CD4-positive, alpha-beta T cell treated with Interleukin-4 for 1 hour (primary cell): ENCODE data around the gene DEAF1.
"Not testable (repeated sequence)": the region's sequence is repeated elsewhere in the genome, so short reads cannot be mapped to it uniquely, and the experiment has no call there.

ENCODE experiments used
- DNase-seq, 2 donors: peaks; one replicate each; pipeline ENCODE4 v3.0.0-alpha.2; 2020 to 2022

The DEAF1 gene

DNA sequence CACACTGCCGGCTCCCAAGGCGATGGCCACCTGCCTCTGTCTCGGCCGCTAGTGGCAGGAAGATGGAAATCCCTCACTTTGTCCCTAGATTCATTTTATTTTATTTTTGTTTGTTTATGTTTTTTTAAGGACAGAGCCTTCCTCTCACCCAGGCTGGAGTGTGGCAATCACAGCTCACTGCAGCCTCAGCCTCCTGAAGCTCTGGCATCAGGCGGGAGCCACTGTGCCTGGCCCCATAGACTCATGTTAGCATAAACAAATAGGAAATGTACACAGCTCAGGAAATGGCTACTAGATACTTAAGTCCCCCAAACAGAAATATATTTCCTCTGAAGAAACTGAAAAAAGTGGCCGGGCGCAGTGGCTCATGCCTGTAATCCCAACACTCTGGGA is 4.1 kb upstream of the DEAF1 start:
- no peak for DNase-seq

DNA sequence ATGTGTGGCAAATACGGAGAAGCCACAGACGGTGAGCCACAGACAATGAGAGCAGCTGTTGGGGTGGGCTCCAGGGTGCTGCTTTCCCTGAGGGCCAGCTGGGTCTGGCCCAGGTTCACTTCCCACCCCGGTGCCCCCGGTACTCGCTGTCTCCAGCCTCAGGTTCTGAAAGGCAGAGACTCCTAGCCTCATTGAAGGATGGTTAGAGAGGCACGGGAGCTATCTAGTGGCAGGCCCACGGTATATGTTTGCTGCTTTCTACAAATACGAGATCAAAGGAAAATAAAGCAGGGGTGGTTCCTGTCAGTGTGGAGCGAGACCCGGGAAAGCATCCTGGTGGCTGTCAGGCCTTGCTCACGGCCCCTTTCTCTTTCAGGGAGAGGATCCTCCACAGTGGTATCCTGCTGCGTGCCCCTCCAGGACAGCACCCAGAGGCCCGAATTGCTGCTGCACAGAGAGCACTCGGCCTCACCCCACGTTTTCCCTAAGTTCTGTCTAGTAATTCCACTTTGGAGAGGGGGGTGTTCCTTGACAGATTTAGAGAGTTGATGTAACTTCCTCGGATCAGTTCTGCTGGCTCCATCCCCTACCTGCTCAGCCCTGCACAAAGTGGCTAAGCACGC is 3.6 kb upstream of the DEAF1 start:
- DNase-seq: no peak

DNA sequence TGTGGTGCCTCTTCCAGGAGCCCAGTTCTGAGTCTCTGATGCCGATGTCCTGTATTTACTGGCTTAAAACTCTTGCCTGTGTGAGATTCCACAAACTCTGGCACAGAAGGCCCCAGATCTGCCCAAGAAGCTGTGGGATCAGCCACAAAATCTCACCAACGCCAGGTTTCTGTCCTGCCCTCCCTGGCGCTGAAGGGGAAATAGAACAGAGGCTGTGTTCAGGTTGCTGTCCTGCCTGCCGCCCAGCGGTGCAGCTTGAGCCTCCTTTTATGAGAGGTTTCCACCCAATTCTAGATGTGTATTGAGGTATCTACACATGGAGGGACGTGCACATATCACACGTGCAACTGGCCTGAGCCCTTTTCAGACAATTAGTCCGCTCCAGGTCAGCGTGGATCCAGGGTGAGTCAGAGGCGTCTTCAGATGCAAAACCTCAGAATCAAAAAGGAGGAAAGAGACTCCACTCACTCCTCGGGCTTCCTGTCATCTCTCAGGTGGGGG is 2.8 kb upstream of the DEAF1 start:
- DNase-seq: no peak

DNA sequence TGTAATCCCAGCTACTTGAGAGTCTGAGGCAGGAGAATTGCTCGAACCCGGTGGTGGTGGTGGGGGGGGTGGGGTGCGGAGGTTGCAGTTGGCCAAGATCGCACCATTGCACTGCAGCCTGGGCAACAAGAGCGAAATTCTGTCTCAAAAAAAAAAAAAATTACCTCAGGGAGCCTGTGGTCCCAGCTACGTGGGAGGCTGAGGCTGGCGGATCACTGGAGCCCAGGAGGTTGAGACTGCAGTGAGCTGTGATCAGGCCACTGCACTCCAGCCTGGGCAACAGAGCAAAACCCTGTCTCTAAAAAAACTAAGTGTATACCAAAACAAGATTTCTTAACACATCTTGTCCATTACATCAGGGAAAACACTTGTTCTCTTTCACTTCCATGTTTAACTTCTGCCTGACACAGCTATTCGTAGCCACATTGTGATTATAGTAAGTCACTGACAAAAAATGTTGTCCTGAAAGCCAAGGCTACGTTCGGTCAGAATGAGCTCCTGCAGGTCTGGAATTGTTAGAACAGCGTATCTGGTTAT is 2.0 kb upstream of the DEAF1 start:
- DNase-seq: no peak

DNA sequence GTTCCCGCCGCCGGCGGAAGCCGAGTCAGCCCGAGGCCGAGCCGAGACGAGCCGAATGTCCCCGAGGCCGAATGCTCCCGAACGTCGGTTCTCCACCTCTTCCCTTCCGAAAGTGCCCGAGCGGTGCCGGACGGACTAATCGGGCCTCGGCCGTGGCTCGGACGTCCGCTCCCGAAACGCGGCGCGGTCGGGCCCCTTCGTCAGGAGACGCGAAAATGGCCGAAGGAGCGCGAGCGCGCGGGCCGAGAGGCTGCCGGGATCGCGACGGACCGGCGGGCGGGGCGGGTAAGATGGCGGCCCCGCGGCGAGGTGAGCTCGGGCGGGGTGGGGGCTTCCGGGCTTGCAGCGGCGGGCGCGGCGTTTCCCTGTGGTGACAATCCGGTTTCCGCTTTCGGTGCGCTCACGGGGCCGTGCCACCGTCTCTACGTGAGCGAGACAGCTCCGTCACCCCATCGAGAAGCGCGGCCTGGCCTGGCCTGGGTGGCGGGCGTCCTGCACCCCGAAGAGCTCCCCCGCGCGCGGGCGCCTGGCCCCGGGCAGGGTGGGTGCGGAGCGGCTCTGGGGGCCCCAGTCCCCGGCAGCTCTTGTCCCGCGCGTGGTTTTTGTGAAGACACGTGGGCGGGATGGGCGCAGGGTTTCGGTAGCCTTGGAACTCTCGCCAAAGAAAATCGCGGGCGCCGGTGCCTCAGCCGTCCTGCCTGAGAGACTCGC is 671 bp upstream of the DEAF1 start, which contains the start of gene TMEM80:
TSS of gene TMEM80 (plus strand) at position 279 of the 711 bp plus-strand sequence. CDS start at position 291, 12 bp downstream.
- DNase-seq: peak; percentile 98

DNA sequence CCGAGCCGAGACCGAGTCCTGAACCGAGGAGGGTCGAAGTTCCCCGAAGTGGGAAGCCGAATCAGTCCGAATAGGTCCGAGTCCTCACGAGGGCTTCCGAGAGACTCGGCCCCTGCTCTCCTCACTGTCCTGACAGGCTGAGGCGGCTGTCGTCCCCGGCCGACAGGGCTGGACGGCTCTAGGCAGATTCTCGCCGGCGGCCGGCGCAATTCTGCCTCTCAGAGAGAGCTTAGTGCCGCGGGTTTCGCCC is 191 bp upstream of the DEAF1 start:
- DNase-seq: no peak

DNA sequence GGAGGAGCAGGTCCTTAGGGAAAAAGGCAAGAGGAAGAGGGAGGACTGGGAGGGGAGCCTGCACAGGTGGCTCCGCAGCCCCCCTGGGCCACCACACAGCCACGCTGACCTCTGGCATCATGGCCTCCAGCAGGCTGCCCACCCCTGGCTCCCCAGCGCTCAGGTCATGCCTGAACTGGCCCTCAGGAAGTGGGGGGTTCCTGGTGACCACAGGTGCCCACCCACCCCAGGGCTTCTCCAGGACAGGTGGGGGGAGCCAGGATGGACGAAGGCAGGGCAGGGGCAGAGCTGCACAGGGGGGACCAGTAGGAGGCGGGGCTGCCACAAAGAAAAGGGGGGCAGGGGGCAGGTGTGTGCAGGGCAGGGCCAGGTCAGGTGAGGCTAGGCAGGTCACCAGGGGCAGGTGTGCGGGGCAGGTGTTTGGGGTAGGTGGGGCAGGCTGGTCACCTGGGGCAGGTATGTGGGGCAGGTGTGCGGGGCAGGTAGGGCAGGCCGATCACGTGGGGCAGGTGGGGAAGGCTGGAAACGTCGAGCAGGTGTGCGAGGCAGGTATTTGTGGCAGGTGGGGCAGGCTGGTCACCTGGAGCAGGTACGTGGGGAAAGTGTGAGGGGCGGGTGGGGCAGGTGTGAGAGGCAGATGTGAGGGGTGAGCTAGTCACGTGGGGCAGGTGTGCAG is 997 bp downstream of the DEAF1 start:
- no peak for DNase-seq

DNA sequence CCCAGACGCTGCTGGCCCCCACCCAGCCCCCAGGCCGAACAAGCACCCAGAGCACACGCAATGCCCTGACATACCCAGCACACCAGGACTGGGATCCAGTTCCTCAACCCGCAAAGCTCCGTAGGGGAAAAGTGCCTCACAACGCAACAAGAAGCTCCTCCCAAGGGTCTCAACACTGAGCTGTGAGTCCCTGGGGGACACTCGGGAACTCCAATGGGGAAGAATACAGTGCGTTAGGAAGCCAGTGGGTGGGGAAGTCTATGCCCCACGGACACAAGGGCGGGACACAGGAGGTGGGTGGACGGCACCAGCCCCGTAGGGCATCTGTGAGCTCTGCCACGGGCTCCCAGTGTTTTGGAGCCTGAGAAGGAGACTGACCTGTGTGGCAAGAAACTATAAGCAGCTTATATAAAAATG is 1.6 kb downstream of the DEAF1 start:
- no peak for DNase-seq

DNA sequence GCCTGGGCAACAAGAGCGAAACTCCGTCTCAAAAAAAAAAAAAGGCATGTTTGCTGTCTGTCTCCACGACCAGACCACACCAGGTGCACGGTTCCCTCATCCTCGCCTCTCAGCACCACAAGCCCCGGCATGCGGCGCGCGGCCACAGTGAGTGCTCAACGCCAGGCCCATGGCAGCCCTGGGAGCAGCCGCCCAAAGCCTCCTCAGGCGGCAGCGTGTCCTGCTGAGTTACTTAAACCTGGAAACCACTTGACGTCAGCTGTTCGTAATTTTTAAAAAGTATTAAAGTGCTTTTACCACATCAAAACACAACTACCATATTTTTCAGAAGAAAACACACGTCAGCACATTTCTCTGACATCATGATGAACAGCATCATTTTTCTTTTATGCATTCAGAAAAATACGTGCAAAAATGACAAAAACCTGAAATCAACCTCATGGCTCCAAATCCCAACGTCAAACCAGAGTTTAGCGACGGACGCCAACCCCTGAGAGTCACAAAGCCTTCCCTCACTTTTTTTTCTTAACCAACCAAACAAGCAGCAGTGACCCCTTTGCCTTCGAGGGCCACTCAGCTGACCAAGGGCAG is 2.1 kb downstream of the DEAF1 start:
- peak; percentile 28 to 82 for DNase-seq

DNA sequence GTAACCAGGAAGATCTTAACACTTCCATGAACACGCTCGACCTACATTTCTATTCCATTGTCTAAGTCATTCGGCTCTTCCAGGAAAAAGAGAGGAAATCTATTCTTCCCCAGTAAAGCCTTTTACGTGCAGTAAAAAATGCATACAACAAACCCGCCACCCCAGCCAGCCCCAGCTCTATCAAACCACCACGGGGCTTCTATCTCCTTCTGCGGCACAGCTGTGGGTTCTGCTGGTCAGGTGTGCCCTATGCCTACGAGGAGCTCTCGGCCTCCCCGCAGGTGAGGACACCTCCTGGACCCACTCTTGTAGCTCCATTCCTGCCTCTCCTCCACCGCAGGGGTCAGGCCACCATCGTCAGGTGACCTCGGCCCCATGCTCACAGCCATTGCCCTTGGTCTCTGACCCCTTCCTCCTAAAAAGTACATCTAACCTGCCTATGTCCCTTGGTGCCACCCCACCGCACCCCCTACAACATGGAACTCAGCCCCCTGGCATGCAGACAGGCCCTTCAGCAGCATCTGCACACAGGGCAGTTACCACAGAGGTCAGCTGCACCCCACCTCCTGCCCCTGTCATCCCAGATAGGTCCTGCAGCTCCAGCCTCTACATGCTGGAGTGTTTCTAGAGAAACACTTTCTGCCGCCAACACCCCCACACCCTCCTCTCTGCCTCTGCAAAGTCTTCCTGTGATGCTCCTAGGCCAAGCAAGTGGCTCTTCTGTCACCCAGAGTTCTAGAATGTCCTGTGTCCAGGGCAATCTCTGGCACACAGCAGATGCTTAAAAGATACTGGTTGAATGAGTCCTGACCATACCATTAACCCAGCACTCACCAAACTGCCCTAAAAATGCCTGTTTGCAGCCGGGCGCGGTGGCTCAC is 3.1 kb downstream of the DEAF1 start:
- DNase-seq: no peak

DNA sequence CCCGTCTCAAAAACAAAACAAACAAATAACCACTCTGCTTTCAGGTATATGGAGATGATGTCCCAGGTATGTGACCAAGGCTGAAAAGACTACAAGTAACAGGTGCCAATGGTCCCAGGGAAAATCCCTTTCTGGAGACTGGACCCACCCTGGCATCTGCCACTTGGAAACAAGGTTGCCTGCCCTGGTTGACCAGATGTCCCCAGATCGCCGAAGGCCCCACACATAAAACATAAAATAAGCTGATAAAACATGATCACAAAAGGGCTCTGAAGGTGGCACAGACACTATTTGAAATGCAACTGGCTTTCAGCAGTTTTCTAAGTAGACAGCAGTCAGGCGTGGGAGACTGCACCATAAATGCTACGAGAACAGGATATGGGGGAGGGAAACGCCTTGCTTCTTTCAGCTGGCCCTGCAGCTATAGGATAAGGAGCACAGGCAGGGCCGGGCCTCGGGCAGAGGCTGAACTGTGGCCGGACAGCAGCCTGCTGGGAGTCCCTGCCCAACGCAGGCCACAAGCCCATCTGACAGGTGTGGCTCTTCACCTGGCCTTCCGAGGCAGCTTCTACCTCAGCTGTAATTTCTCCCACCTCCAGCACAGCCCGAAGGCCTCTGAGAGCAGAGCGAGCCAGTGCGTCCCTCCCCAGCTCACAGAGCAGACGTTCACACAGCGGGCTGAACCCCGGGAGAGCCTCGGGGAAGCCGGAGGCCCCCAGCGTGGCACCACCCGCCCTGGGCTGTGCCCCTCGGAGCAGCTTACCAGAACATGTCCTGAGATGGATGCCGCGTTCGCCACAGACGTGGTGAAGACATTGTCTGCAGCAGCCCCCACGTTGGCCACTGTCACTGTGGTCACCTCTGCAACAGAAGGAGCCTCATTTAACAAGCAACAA is 4.0 kb downstream of the DEAF1 start:
- no peak for DNase-seq

DNA sequence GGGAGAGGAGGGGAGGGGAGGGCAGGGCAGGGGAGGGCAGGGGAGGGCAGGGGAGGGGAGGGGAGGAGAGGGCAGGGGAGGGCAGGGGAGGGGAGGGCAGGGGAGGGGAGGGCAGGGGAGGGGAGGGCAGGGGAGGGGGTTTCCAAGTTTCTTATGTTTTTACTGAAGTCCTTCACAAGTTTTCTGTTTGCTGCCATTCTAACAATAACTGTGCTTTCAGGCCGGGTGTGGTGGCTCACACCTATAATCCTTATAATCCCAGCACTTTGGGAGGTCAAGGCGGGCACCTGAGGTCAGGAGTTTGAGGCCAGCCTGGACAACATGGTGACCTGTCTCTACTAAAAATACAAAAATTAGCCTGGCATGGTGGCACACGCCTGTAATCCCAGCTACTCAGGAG is 4.8 kb downstream of the DEAF1 start:
- DNase-seq: not testable (repeated sequence)

DNA sequence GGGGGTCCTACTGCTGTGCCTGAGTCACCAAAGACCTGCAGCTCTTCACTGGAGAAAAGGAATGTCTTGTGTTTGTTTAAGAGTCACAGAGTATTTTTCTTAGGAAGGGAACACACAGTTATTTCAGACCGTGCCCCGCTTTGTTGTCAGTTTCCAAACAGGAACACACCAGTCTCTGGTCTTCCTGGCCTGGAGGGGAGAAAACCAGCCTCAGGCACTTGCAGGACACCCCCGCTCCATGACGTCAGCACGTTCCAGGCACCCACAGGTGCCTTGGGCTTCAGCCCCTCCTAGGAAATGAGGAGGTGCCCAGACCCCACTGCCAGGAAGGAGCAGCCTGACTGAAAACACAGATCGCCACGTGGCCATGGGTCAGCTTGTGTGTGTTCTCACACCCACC is 5.4 kb downstream of the DEAF1 start:
- DNase-seq: no peak

DNA sequence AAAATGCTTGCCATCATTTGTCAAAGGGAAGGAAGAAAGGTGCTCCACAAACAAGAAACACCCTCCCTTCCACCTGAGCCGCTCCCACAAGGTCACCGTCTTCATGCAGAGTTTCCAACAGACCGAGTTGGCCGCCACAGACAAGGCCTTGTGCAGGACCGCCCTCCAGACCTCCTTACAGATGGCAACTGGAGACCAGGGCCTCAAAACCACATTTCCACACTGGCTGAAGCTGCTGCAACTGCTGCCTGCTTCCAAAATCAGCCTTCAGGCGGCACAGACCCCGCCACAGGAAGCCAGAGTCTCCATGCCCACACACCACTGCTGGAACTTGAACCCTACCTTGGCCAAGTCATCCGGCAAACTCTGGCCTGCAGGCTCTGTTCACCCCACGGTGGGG is 6.3 kb downstream of the DEAF1 start:
- DNase-seq: no peak

DNA sequence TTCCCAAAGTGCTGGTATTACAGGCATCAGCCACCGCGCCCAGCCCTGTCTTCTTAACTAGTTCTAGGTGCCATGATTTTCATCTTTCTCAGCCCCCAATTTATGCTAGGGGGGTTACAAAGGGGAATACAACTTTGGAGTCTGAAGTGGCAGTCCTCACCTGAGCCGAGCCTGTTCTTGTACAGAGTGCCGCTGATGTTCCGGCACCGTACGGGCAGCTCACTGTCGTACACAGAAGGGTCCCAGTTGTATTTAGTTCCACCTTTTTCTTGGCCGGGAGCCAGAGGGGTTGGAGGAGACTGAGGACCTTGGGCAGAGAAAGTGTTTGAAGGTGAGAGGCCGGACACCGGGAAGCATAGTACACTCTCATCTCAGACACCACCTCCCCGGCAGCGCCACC is 7.3 kb downstream of the DEAF1 start:
- DNase-seq: no peak

DNA sequence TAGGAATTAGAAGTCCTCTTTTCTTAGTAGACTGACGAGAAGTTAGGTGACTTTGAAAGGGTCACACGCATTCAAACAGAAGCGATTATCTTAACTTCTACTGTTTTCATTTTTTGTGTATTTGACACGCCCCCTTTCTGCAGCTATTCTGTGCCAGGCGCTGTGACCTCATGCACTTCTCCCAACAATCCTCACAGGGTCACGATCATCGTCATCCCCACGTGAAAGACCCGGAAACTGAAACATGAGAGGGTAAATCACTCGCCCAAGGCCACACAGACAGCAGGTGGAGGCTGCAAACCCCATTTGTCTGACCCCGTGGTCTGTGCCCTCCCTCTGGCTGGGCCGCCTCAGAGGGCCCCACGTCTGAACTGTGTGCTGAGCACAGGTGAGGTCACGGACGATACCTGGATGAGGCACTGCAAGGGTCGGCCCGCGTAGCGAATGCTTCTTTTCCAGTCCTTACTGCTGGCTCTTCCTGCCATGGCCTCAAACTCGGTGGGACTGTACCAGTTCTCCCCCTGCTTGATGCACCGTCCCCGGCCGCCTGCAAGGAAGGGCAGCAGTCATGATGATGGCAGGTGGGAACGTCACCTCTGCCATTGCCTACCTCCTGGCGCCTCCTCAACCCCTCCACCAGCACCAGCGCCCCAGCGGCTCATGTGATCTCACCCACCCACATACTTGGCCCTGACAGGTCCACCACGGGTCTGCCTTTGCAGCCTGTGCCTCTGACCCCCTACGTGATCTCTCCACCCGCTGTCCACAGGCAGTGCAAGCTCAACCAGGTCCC is 8.4 kb downstream of the DEAF1 start:
- no peak for DNase-seq

DNA sequence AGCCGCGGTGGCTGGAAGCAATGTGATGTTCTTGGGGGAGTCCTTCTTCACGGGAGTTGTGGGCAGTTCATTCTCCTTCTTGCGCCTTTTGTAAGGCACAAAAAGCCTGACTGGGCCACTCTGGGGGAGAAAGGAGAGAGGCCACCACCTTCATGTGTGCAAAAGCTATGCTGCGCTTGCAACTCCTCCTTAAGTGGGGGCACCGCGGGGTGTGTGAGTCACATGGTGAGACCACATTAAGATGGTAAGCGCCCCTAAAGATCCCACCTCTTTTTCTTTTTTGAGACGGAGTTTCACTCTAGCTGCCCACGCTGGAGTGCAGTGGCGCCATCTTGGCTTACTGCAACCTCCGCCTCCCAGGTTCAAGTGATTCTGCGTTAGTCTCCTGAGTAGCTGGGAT is 14.1 kb downstream of the DEAF1 start:
- no peak for DNase-seq

DNA sequence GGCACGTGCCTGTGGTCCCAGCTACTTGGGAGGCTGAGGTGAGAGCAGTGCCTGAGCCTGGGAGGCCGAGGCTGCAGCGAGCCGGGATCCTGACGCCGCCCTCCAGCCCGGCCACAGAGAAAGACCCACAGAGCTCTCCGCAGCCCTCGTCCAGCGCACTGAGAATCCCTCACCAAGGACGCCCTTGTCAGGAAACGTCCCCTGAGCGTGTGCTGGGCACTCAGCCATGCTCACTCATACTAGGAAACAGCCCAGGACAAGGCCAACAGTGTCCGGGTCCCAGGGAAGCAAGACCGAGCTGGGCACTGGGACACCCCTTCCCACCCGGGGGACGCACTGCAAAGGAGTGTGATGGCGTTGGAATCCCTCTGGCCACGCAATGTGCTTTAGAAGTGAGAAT is 14.5 kb downstream of the DEAF1 start:
- DNase-seq: no peak

DNA sequence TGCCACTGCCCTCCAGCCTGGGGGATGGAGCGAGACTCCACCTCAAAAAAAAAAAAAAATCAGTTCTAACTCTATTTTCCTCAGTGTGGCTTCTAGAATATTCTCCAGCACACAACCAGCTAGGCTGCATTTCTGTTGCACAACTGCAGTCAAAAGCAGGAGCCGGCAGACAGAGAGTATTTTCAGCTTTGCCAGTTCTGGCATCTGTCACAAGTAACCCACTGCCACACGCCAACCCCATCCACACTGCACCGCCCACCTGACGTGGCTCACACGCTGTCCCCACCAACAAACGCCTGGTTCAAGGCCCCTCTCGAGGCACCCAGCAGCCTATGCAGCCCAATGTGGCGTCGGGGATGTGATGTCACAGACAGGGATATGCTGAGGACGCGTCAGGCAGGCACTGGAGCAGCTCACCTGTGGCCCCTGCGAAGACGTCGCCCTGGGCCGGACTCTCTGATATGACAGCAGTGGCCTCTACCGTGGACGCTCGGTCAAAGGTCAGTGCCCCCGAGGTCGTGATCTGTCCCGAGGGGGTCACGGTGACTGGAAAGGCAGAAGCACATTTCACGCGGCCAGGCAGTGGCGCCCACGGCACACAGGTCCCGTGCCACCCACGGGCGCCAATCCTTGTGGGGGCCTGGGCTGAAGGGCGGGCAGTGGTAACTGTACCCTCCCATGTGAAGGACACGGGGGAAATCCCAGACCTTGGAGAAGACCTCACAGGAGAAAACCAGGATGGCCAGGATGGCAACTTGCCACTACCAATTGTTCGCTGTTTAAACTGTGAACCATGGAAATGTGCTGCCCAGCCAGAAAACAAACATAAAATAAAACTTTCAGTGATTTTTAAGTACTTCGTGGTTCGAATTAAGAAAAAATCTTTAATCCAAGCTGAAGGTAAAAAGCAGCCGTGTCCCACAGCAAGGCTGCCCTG is 15.5 kb downstream of the DEAF1 start:
- no peak for DNase-seq

DNA sequence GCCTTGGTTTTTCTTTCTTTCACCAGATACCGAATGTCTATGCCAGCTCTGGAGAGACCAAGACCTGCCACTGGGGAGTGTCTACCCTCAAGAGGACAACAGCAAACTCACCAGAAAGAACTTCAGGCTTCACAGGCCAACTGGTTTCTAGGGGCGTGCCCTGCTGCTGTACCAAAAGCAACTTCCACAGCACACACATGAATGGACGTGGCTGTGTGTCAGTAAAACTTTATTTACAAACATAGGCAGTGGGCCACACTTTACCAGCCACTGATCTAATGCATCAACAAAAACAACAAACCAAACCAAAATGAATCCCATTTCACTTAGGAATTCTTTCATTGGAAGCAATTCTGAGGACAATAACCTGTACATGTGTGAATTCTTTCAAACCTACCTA is 16.7 kb downstream of the DEAF1 start:
- DNase-seq: no peak
